GM12801 (cell line): ENCODE results near the gene SMIM35.

Experiments
- CTCF ChIP-seq: IDR thresholded peaks from one replicate; pipeline ENCODE4 v1.5.1; 2011; ENCODE audit warnings: control low read depth; ENCODE audit not compliant: insufficient read length; ENCODE audit errors: extremely low read depth

SMIM35 gene

GRCh38 chr11:118087931-118088330, 1.2 kb upstream of the SMIM35 start:
- no peak for TF ChIP-seq CTCF

- no peak for TF ChIP-seq CTCF
Observed at GRCh38 chr11:118084656-118085055, 2.1 kb downstream of the SMIM35 start.

GRCh38 chr11:118084247-118084646, 2.5 kb downstream of the SMIM35 start:
- no peak for TF ChIP-seq CTCF

- TF ChIP-seq CTCF: no peak
Observed at GRCh38 chr11:118082880-118083552, 3.7 kb downstream of the SMIM35 start.

- TF ChIP-seq CTCF: no peak
Observed at GRCh38 chr11:118081241-118081958, 5.4 kb downstream of the SMIM35 start.

- TF ChIP-seq CTCF: no peak
Observed at GRCh38 chr11:118080296-118080695, 6.5 kb downstream of the SMIM35 start.

GRCh38 chr11:118079491-118079890, 7.3 kb downstream of the SMIM35 start:
- no peak for TF ChIP-seq CTCF
